Left cardiac atrium (tissue), 2 donors: ENCODE results near the gene DNAJC15. TPM values are rescaled to one million over a fixed set of nuclear protein-coding genes. Genes with fewer than 3 reads are reported as not detected.

Source experiments
- total RNA-seq, 2 donors: library from RNA; stranded (reverse); fragmentation: NEBNext Ultra II Directional; extraction: Animal tissue kit (Norgen Biotek cat#: 25700); gene quantifications; one replicate each; pipeline ENCODE4 v1.2.1, GENCODE V29; 2021
- donor health status: DM: no; HTN: yes; CAD: no; lungs with severe emphysema.
- donor health status: DM: yes; HTN: yes; CAD: no.

The DNAJC15 gene
- total RNA-seq, 2 donors from 2014 or later = 21.8 to 24.4 TPM

Other genes with a start within 250 kb of the DNAJC15 start
- gene FAM216B, start 242.0 kb upstream of the DNAJC15 start, total RNA-seq = 10 to 100 TPM; 14.8 to 47.3 TPM
- 10 to 100 TPM in 1 of 2 donors, 1 to 10 TPM in 1; 4.9 to 10.8 TPM for gene EPSTI1, start 31.3 kb upstream of the DNAJC15 start, total RNA-seq